Neural cell (in vitro differentiated cells): ENCODE results near the gene PPP1CA. TPM values are rescaled to one million over a fixed set of nuclear protein-coding genes. Genes with fewer than 3 reads are reported as not detected.

Experiments
- H2AFZ ChIP-seq: fragments of 200-600, 300-800 bp; sonication (generic), shearing (Covaris generic); 2 replicates; pipeline ENCODE4 v1.6.0; 2014; ENCODE audit warnings: low read depth, mild to moderate bottlenecking, antibody characterized with exemption, low read length, moderate library complexity
- H3F3A ChIP-seq: fragments of 200-600 bp; shearing (Covaris generic); 2 replicates; pipeline ENCODE4 v1.6.1; 2016; ENCODE audit warnings: mild to moderate bottlenecking, moderate library complexity, mixed read lengths, antibody characterized with exemption, low read length; ENCODE audit not compliant: insufficient read depth, poor library complexity, severe bottlenecking
- H3K27ac ChIP-seq: fragments of 200-600, 300-800 bp; sonication (generic), shearing (Covaris generic); 2 replicates; pipeline ENCODE4 v1.5.1; 2014; ENCODE audit warnings: mild to moderate bottlenecking, low read length, moderate library complexity
- H3K27me3 ChIP-seq: fragments of 300-800, 200-600 bp; sonication (generic), shearing (Covaris generic); 2 replicates; pipeline ENCODE4 v1.6.0; 2014; ENCODE audit warnings: mild to moderate bottlenecking, low read depth, low read length, moderate library complexity; ENCODE audit not compliant: insufficient read depth
- H3K36me3 ChIP-seq: fragments of 300-800, 200-600 bp; sonication (generic), shearing (Covaris generic); 2 replicates; pipeline ENCODE4 v1.5.1; 2014; ENCODE audit warnings: mild to moderate bottlenecking, antibody characterized with exemption, low read length, moderate library complexity; ENCODE audit not compliant: insufficient read depth
- H3K4me2 ChIP-seq: fragments of 300-800, 200-600 bp; sonication (generic), shearing (Covaris generic); 2 replicates; pipeline ENCODE4 v1.6.0; 2014; ENCODE audit warnings: mild to moderate bottlenecking, low read length
- H3K4me3 ChIP-seq: fragments of 300-800, 200-600 bp; sonication (generic), shearing (Covaris generic); 2 replicates; pipeline ENCODE4 v1.5.1; 2014; ENCODE audit warnings: mild to moderate bottlenecking, low read length, moderate library complexity
- H3K79me2 ChIP-seq: fragments of 200-600 bp; shearing (Covaris generic); replicated peaks from 2 replicates; pipeline ENCODE4 v1.6.0; 2014; ENCODE audit warnings: mild to moderate bottlenecking, low read length, moderate library complexity; ENCODE audit not compliant: insufficient read depth
- H3K9ac ChIP-seq: fragments of 300-800, 200-600 bp; sonication (generic), shearing (Covaris generic); 2 replicates; pipeline ENCODE4 v1.6.1; 2016; ENCODE audit warnings: mild to moderate bottlenecking, low read length, mixed read lengths
- H3K9me2 ChIP-seq: fragments of 200-600 bp; shearing (Covaris generic); 2 replicates; pipeline ENCODE4 v1.6.1; 2016; ENCODE audit warnings: mild to moderate bottlenecking, low read length, mixed read lengths; ENCODE audit not compliant: insufficient read depth
- H3K9me3 ChIP-seq: fragments of 200-600, 300-800 bp; sonication (generic), shearing (Covaris generic); 2 replicates; pipeline ENCODE4 v1.6.1; 2016; ENCODE audit warnings: mild to moderate bottlenecking, mixed run types, low read length, moderate library complexity, mixed read lengths
- H4K20me1 ChIP-seq: fragments of 200-600 bp; shearing (Covaris generic); 2 replicates; pipeline ENCODE4 v1.6.1; 2016; ENCODE audit warnings: mild to moderate bottlenecking, mixed run types; ENCODE audit not compliant: insufficient read depth
- CTCF ChIP-seq: fragments of 450-650 bp; IDR thresholded peaks from 2 replicates; pipeline ENCODE4 v1.5.1; 2014; ENCODE audit warnings: antibody characterized with exemption, mild to moderate bottlenecking, moderate library complexity; ENCODE audit not compliant: poor library complexity, severe bottlenecking
- EP300 ChIP-seq: fragments of 450-650 bp; conservative IDR thresholded peaks from 2 replicates; pipeline ENCODE4 v1.6.1; 2014; ENCODE audit warnings: antibody characterized with exemption, mild to moderate bottlenecking, moderate library complexity; ENCODE audit not compliant: poor library complexity, severe bottlenecking
- EZH2 ChIP-seq: fragments of 200-600, 300-800 bp; shearing (Covaris generic), sonication (generic); IDR thresholded peaks from 2 replicates; pipeline ENCODE4 v1.6.1; 2014; ENCODE audit warnings: antibody characterized with exemption, low read length, borderline replicate concordance, mild to moderate bottlenecking; ENCODE audit not compliant: insufficient read depth, poor library complexity, severe bottlenecking
- MXI1 ChIP-seq: fragments of 450-650 bp; conservative IDR thresholded peaks from 2 replicates; pipeline ENCODE4 v1.6.1; 2014; ENCODE audit warnings: antibody characterized with exemption, mild to moderate bottlenecking; ENCODE audit not compliant: poor library complexity, severe bottlenecking
- POLR2AphosphoS5 ChIP-seq: IDR thresholded peaks from 2 replicates; pipeline ENCODE4 v1.6.1; 2012
- RAD21 ChIP-seq: fragments of 450-650 bp; conservative IDR thresholded peaks from 2 replicates; pipeline ENCODE4 v1.6.1; 2014; ENCODE audit warnings: antibody characterized with exemption, mild to moderate bottlenecking, moderate library complexity
- REST ChIP-seq: IDR thresholded peaks from 2 replicates; pipeline ENCODE4 v1.6.1; 2012; ENCODE audit warnings: borderline replicate concordance
- SMC3 ChIP-seq: fragments of 450-650 bp; conservative IDR thresholded peaks from 2 replicates; pipeline ENCODE4 v1.6.1; 2014; ENCODE audit warnings: antibody characterized with exemption, mild to moderate bottlenecking, moderate library complexity; ENCODE audit not compliant: poor library complexity
- TAF1 ChIP-seq: IDR thresholded peaks from 2 replicates; pipeline ENCODE4 v1.6.1; 2012; ENCODE audit warnings: low read depth
- polyA plus RNA-seq: library from polyadenylated mRNA; depleted of rRNA; stranded (reverse); fragments of >200 nt; gene quantifications from 2 replicates; pipeline ENCODE4 v1.2.3, GENCODE V29; 2014

Gene PPP1CA
- polyA plus RNA-seq, 1 donor from 2014 or later: 106 TPM

- no peaks in the 10 kb centered on the region for H3K9me3 ChIP-seq
- H2AFZ ChIP-seq: no peak overlapping the region
- H3K4me2 ChIP-seq: no peak overlapping the region
- H3K4me3 ChIP-seq: no peak overlapping the region
- H3F3A ChIP-seq: no peaks in the 10 kb centered on the region
- H3K9me2 ChIP-seq: no peaks in the 10 kb centered on the region
- H3K9ac ChIP-seq: no peak overlapping the region
- H3K79me2 ChIP-seq: peaks cover 11% of the 10 kb centered on the region
- H4K20me1 ChIP-seq: no peaks in the 10 kb centered on the region
- TF ChIP-seq SMC3 (no peak), POLR2AphosphoS5 (no peak), RAD21 (no peak), CTCF (no peak), TAF1 (no peak), REST (no peak), EZH2 (no peak), EP300 (no peak), MXI1 (no peak)
- no peaks in the 10 kb centered on the region for H3K27me3 ChIP-seq
- no peak overlapping the region for H3K27ac ChIP-seq
- H3K36me3 ChIP-seq: no peaks in the 10 kb centered on the region
Observed at GRCh38 chr11:67397536-67397935, 4.1 kb downstream of the PPP1CA start.

GRCh38 chr11:67396587-67397389, 4.9 kb downstream of the PPP1CA start:
- H3K27me3 ChIP-seq: no peaks in the 10 kb centered on the region
- no peak overlapping the region for H3K27ac ChIP-seq
- H3K9me2 ChIP-seq: no peaks in the 10 kb centered on the region
- H3K36me3 ChIP-seq: no peaks in the 10 kb centered on the region
- H4K20me1 ChIP-seq: no peaks in the 10 kb centered on the region
- no peak overlapping the region for H3K4me3 ChIP-seq
- no peaks in the 10 kb centered on the region for H3F3A ChIP-seq
- TF ChIP-seq EZH2 (no peak), POLR2AphosphoS5 (no peak), MXI1 (no peak), EP300 (no peak), TAF1 (no peak), RAD21 (no peak), REST (no peak), CTCF (no peak), SMC3 (no peak)
- H3K9me3 ChIP-seq: no peaks in the 10 kb centered on the region
- H3K79me2 ChIP-seq: peaks cover 11% of the 10 kb centered on the region
- no peak overlapping the region for H2AFZ ChIP-seq
- H3K9ac ChIP-seq: no peak overlapping the region
- no peak overlapping the region for H3K4me2 ChIP-seq
